ENCODE data around the gene SRPX. TPM values are rescaled to one million over a fixed set of nuclear protein-coding genes. Genes with fewer than 3 reads are reported as not detected.

The SRPX gene
- polyA plus RNA-seq, 4 donors = 2.2 to 104 (median 5.0) TPM

GRCh38 chrX:38240541-38240940, 19.9 kb upstream of the SRPX start:
- H3K27me3 ChIP-seq (ENCODE audit: control insufficient read depth in 3 of 3, insufficient read depth in 3 of 3, low read length in 3 of 3) = no peaks in the 10 kb centered on the region

DNA sequence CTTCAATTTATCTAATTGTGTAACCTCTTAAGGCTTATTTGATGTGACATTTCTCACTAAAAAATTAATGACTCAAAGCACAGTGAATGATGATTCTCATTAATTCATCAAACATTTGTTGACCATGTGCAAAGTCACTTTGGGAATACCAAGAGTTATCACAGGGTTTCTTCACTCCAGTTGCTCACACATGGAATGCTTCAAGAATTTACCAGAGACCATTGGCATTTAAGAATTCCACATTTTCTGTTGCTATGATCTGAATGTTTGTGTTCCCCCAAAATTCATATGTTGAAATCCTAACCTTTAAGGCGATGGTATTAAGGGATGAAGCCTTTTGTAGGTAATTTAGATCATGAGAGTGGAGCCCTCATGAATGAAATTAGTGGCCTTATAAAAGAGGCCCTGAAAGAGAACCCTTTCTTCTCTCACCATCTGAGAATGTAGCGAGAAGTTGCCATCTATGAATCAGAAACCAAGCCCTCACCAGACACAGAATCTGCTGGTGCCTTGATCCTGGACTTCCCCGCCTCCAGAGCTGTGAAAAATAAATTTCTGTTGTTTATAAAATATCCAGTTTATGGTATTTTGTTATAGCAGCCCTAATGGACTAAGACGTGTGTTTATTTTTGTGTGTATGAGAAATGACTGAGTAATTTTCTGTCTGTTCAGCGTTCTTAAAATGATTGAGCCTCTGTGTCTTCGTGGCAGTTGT, 16.4 kb upstream of the SRPX start:
- DNase-seq (no peak), FAIRE-seq (no peak)
- Histone ChIP-seq H3K27ac (ENCODE audit: low read depth in 1 of 3, low read length in 2 of 3) (no peak overlapping the region), H3K9me3 (ENCODE audit: control insufficient read depth in 2 of 2, insufficient read depth in 1 of 2, low read depth in 1 of 2, low read length in 1 of 2) (no peaks in the 10 kb centered on the region), H3K4me1 (ENCODE audit: control insufficient read depth in 3 of 3, insufficient read depth in 2 of 3, low read depth in 1 of 3, low read length in 2 of 3) (no peaks in the 10 kb centered on the region), H3K36me3 (ENCODE audit: control insufficient read depth in 3 of 3, insufficient read depth in 2 of 3, low read depth in 1 of 3, low read length in 3 of 3) (no peaks in the 10 kb centered on the region), H3K4me3 (ENCODE audit: low read depth in 1 of 3, low read length in 3 of 3) (no peak overlapping the region), H3K27me3 (ENCODE audit: control insufficient read depth in 3 of 3, insufficient read depth in 3 of 3, low read length in 3 of 3) (no peaks in the 10 kb centered on the region)
- 78 to 85% (median 84%) methylated on average over 6 of the region's 6 CpGs for WGBS, 3 donors

More at GRCh38 chrX:38240541-38240940, 19.9 kb upstream of the SRPX start:
- no peaks in the 10 kb centered on the region for H3K4me1 ChIP-seq (ENCODE audit: control insufficient read depth in 3 of 3, insufficient read depth in 2 of 3, low read depth in 1 of 3, low read length in 2 of 3)
- no peak overlapping the region for H3K4me3 ChIP-seq (ENCODE audit: low read depth in 1 of 3, low read length in 3 of 3)
- 74 to 82% (median 77%) methylated on average over 2 of the region's 2 CpGs for WGBS, 3 donors
- DNase-seq (no peak), FAIRE-seq (no peak)
- H3K36me3 ChIP-seq (ENCODE audit: control insufficient read depth in 3 of 3, insufficient read depth in 2 of 3, low read depth in 1 of 3, low read length in 3 of 3) = no peaks in the 10 kb centered on the region
- no peaks in the 10 kb centered on the region for H3K9me3 ChIP-seq (ENCODE audit: control insufficient read depth in 2 of 2, insufficient read depth in 1 of 2, low read depth in 1 of 2, low read length in 1 of 2)
- H3K27ac ChIP-seq (ENCODE audit: low read depth in 1 of 3, low read length in 2 of 3) = no peak overlapping the region

GRCh38 chrX:38233891-38234667, 13.4 kb upstream of the SRPX start:
- no peaks in the 10 kb centered on the region for H3K36me3 ChIP-seq (ENCODE audit: control insufficient read depth in 3 of 3, insufficient read depth in 2 of 3, low read depth in 1 of 3, low read length in 3 of 3)
- no peaks in the 10 kb centered on the region for H3K9me3 ChIP-seq (ENCODE audit: control insufficient read depth in 2 of 2, insufficient read depth in 1 of 2, low read depth in 1 of 2, low read length in 1 of 2)
- FAIRE-seq (no peak), DNase-seq (peak in 1 of 2 donors; percentile 1)
- H3K27me3 ChIP-seq (ENCODE audit: control insufficient read depth in 3 of 3, insufficient read depth in 3 of 3, low read length in 3 of 3) = no peaks in the 10 kb centered on the region
- peak overlapping the region in 1 of 3 donors; percentile 43 for H3K27ac ChIP-seq (ENCODE audit: low read depth in 1 of 3, low read length in 2 of 3)
- H3K4me1 ChIP-seq (ENCODE audit: control insufficient read depth in 3 of 3, insufficient read depth in 2 of 3, low read depth in 1 of 3, low read length in 2 of 3) = no peaks in the 10 kb centered on the region
- no peak overlapping the region for H3K4me3 ChIP-seq (ENCODE audit: low read depth in 1 of 3, low read length in 3 of 3)
- 40 to 77% (median 43%) methylated on average over 3 of the region's 3 CpGs for WGBS, 3 donors

DNA sequence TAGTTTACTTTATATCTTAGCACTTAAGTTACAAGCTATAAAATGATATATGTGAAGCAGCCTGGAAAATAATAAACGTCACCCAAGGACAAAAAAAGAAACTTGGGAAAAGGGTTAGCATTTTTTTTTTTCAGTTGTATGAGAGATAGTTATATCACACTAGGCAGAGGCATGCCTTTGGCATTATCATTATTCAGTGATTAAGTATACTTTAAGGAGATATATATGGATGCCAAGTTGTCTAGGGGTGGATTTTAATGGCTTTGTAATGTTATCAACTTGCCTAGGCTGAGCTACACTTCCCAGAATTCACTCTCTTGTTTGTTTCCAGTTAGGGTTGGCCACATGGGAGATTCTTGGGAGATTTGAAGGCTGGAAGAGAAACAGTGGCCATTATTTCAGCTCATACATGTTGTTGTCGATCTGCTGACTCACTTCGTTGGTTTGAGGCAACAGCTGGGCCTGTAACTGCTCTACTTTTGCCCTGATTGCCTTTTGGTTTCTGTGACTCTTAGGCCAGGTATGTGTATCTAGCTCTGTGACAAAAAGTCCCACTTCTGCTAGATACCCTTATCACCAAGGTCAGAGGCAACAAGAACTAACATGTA, 11.5 kb upstream of the SRPX start:
- FAIRE-seq = no peak
- Histone ChIP-seq H3K9me3 (ENCODE audit: control insufficient read depth in 2 of 2, insufficient read depth in 1 of 2, low read depth in 1 of 2, low read length in 1 of 2) (no peaks in the 10 kb centered on the region), H3K36me3 (ENCODE audit: control insufficient read depth in 3 of 3, insufficient read depth in 2 of 3, low read depth in 1 of 3, low read length in 3 of 3) (no peaks in the 10 kb centered on the region), H3K4me3 (ENCODE audit: low read depth in 1 of 3, low read length in 3 of 3) (no peak overlapping the region), H3K27ac (ENCODE audit: low read depth in 1 of 3, low read length in 2 of 3) (no peak overlapping the region), H3K27me3 (ENCODE audit: control insufficient read depth in 3 of 3, insufficient read depth in 3 of 3, low read length in 3 of 3) (no peaks in the 10 kb centered on the region), H3K4me1 (ENCODE audit: control insufficient read depth in 3 of 3, insufficient read depth in 2 of 3, low read depth in 1 of 3, low read length in 2 of 3) (no peaks in the 10 kb centered on the region)
- WGBS, 3 donors = 62 to 72% (median 66%) methylated on average over 3 of the region's 3 CpGs
- no peak for DNase-seq

GRCh38 chrX:38225093-38225492, 4.4 kb upstream of the SRPX start:
- FAIRE-seq (no peak), DNase-seq (peak in 1 of 2 donors; percentile 2)
- Histone ChIP-seq H3K4me3 (ENCODE audit: low read depth in 1 of 3, low read length in 3 of 3) (no peak overlapping the region), H3K27me3 (ENCODE audit: control insufficient read depth in 3 of 3, insufficient read depth in 3 of 3, low read length in 3 of 3) (peaks cover 0 to 10% (median 0%) of the 10 kb centered on the region in 3 donors), H3K9me3 (ENCODE audit: control insufficient read depth in 2 of 2, insufficient read depth in 1 of 2, low read depth in 1 of 2, low read length in 1 of 2) (no peaks in the 10 kb centered on the region), H3K36me3 (ENCODE audit: control insufficient read depth in 3 of 3, insufficient read depth in 2 of 3, low read depth in 1 of 3, low read length in 3 of 3) (no peaks in the 10 kb centered on the region), H3K4me1 (ENCODE audit: control insufficient read depth in 3 of 3, insufficient read depth in 2 of 3, low read depth in 1 of 3, low read length in 2 of 3) (no peaks in the 10 kb centered on the region), H3K27ac (ENCODE audit: low read depth in 1 of 3, low read length in 2 of 3) (no peak overlapping the region)
- 22 to 49% (median 37%) methylated on average over 2 to 3 of the region's 3 CpGs for WGBS, 3 donors

DNA sequence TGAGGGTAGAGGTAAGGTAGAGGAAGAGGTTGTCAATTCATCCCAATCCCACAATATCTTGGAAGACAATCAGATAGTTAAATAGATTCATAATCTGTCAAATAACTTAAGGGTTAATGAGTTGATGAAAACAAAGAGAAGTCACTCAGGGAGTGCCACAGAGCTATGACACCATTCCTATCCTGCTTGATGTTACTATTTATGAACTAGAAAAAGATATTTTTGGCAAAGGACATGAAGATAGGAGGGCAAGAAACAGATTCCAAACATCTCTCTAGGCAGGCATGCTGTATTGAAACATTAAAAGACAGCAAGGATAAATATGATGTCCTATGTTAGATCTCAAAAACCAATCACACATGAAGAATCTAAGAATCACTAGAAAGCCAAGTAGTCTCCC, 3.5 kb upstream of the SRPX start:
- Histone ChIP-seq H3K36me3 (ENCODE audit: control insufficient read depth in 3 of 3, insufficient read depth in 2 of 3, low read depth in 1 of 3, low read length in 3 of 3) (no peaks in the 10 kb centered on the region), H3K9me3 (ENCODE audit: control insufficient read depth in 2 of 2, insufficient read depth in 1 of 2, low read depth in 1 of 2, low read length in 1 of 2) (no peaks in the 10 kb centered on the region), H3K27ac (ENCODE audit: low read depth in 1 of 3, low read length in 2 of 3) (no peak overlapping the region), H3K4me1 (ENCODE audit: control insufficient read depth in 3 of 3, insufficient read depth in 2 of 3, low read depth in 1 of 3, low read length in 2 of 3) (peaks cover 0 to 5% (median 0%) of the 10 kb centered on the region in 3 donors), H3K4me3 (ENCODE audit: low read depth in 1 of 3, low read length in 3 of 3) (no peak overlapping the region), H3K27me3 (ENCODE audit: control insufficient read depth in 3 of 3, insufficient read depth in 3 of 3, low read length in 3 of 3) (peaks cover 0 to 18% (median 0%) of the 10 kb centered on the region in 3 donors)
- no peak for FAIRE-seq
- no peak for DNase-seq

- WGBS, 3 donors = 40 to 68% (median 59%) methylated on average over 10 of the region's 10 CpGs
- peaks cover 0 to 27% (median 0%) of the 10 kb centered on the region in 3 donors for H3K27me3 ChIP-seq (ENCODE audit: control insufficient read depth in 3 of 3, insufficient read depth in 3 of 3, low read length in 3 of 3)
- H3K4me1 ChIP-seq (ENCODE audit: control insufficient read depth in 3 of 3, insufficient read depth in 2 of 3, low read depth in 1 of 3, low read length in 2 of 3) = peaks cover 0 to 5% (median 0%) of the 10 kb centered on the region in 3 donors
- no peaks in the 10 kb centered on the region for H3K9me3 ChIP-seq (ENCODE audit: control insufficient read depth in 2 of 2, insufficient read depth in 1 of 2, low read depth in 1 of 2, low read length in 1 of 2)
- H3K4me3 ChIP-seq (ENCODE audit: low read depth in 1 of 3, low read length in 3 of 3) = peak overlapping the region in 1 of 3 donors; percentile 48
- DNase-seq (peak in 1 of 2 donors; percentile 1), FAIRE-seq (no peak)
- peak overlapping the region in 1 of 3 donors; percentile 34 for H3K27ac ChIP-seq (ENCODE audit: low read depth in 1 of 3, low read length in 2 of 3)
- H3K36me3 ChIP-seq (ENCODE audit: control insufficient read depth in 3 of 3, insufficient read depth in 2 of 3, low read depth in 1 of 3, low read length in 3 of 3) = no peaks in the 10 kb centered on the region
These were observed 789 bp upstream of the SRPX start for GRCh38 chrX:38221391-38221929.

- no peak for FAIRE-seq
- Histone ChIP-seq H3K4me3 (ENCODE audit: low read depth in 1 of 3, low read length in 3 of 3) (peak overlapping the region in 2 of 3 donors; percentile 2 to 48), H3K27ac (ENCODE audit: low read depth in 1 of 3, low read length in 2 of 3) (no peak overlapping the region), H3K36me3 (ENCODE audit: control insufficient read depth in 3 of 3, insufficient read depth in 2 of 3, low read depth in 1 of 3, low read length in 3 of 3) (no peaks in the 10 kb centered on the region), H3K27me3 (ENCODE audit: control insufficient read depth in 3 of 3, insufficient read depth in 3 of 3, low read length in 3 of 3) (peaks cover 0 to 27% (median 0%) of the 10 kb centered on the region in 3 donors), H3K9me3 (ENCODE audit: control insufficient read depth in 2 of 2, insufficient read depth in 1 of 2, low read depth in 1 of 2, low read length in 1 of 2) (no peaks in the 10 kb centered on the region), H3K4me1 (ENCODE audit: control insufficient read depth in 3 of 3, insufficient read depth in 2 of 3, low read depth in 1 of 3, low read length in 2 of 3) (peaks cover 0 to 5% (median 0%) of the 10 kb centered on the region in 3 donors)
- 1 to 38% (median 10%) methylated on average over 10 to 14 of the region's 14 CpGs for WGBS, 3 donors
- DNase-seq = peak; percentile 27 to 38
These were observed 652 bp downstream of the SRPX start for GRCh38 chrX:38220024-38220414.
